ENCODE measurements around the gene LIG3. TPM values are rescaled to one million over a fixed set of nuclear protein-coding genes. Genes with fewer than 3 reads are reported as not detected.

The LIG3 gene
- total and polyA plus RNA-seq, 2 donors: 7.6 to 18.8 TPM

GRCh38 chr17:35053204-35053603 is 72.9 kb downstream of the LIG3 start:
- Histone ChIP-seq H3K4me3 (ENCODE audit: low read length in 2 of 2) (no peak overlapping the region), H3K9me3 (ENCODE audit: control insufficient read depth in 2 of 2, insufficient read depth in 1 of 2, low read length in 1 of 2) (no peaks in the 10 kb centered on the region), H3K27me3 (ENCODE audit: control insufficient read depth in 2 of 2, insufficient read depth in 1 of 2, low read length in 1 of 2) (no peaks in the 10 kb centered on the region), H3K4me1 (ENCODE audit: control insufficient read depth in 2 of 2, insufficient read depth in 2 of 2, low read length in 2 of 2) (peaks cover 45 to 56% of the 10 kb centered on the region in 2 donors), H3K36me3 (ENCODE audit: control insufficient read depth in 2 of 2, insufficient read depth in 2 of 2, low read length in 1 of 2) (no peaks in the 10 kb centered on the region), H3K27ac (ENCODE audit: low read depth in 1 of 2, low read length in 1 of 2) (peak overlapping the region in 1 of 2 donors; percentile 37)
- 94% methylated on average over 1 of the region's 1 CpG for WGBS
- DNase-seq (ENCODE audit: low read depth in 6 of 9, low spot score in 9 of 9): no peak

DNA sequence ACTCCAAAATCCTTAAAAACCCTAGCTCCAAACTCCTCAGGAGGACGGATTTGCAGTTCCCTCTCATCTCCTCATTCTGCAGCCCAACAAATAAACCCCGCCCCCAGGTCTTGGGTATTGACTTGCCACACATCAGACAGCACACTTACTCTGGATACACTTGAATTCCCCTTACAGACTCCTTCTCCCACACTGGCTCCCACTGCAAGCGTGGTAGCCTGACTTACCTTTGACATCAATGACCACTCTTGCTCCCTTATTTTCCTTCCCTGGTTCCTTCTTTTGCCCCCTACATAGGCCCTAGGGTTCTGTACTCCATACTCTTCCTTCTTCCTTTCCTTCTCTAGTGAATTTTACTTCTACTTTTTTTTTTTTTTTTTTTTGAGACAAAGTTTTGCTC is 75.7 kb downstream of the LIG3 start:
- no peaks in the 10 kb centered on the region for H3K27me3 ChIP-seq (ENCODE audit: control insufficient read depth in 2 of 2, insufficient read depth in 1 of 2, low read length in 1 of 2)
- H3K36me3 ChIP-seq (ENCODE audit: control insufficient read depth in 2 of 2, insufficient read depth in 2 of 2, low read length in 1 of 2): peaks cover 0 to 3% of the 10 kb centered on the region in 2 donors
- no peak for DNase-seq (ENCODE audit: low read depth in 6 of 9, low spot score in 9 of 9)
- H3K9me3 ChIP-seq (ENCODE audit: control insufficient read depth in 2 of 2, insufficient read depth in 1 of 2, low read length in 1 of 2): no peaks in the 10 kb centered on the region
- H3K4me3 ChIP-seq (ENCODE audit: low read length in 2 of 2): no peak overlapping the region
- H3K4me1 ChIP-seq (ENCODE audit: control insufficient read depth in 2 of 2, insufficient read depth in 2 of 2, low read length in 2 of 2): peaks cover 22 to 29% of the 10 kb centered on the region in 2 donors
- WGBS: 95% methylated on average over 3 of the region's 3 CpGs
- no peak overlapping the region for H3K27ac ChIP-seq (ENCODE audit: low read depth in 1 of 2, low read length in 1 of 2)

DNA sequence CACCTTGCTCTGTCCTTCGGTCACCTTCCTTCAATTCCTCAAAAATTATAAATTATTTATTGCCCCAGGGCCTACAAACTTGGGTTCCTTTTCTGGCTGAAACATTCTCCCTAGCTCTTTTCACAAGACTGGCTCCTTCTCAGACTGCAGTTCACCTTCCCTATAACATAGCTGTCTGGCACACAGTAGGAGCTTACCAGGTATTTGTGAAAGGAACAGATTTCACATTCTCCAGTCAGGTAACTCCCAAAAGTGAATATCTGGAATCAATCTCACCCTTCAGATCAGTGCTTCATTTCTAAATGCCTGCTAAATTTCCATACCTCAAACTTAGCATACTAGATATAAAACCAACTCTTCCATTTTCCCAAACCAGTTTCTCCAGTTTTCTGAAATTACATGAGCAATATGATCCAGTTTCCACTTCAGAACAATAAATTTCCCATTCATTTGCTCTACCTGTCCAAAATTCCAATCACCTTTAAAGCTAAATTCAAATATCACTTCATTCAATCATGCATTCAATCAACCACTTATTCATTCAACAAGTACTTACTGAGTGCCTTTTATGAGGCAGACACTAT is 77.1 kb downstream of the LIG3 start:
- H3K27me3 ChIP-seq (ENCODE audit: control insufficient read depth in 2 of 2, insufficient read depth in 1 of 2, low read length in 1 of 2): no peaks in the 10 kb centered on the region
- H3K27ac ChIP-seq (ENCODE audit: low read depth in 1 of 2, low read length in 1 of 2): no peak overlapping the region
- peaks cover 12 to 16% of the 10 kb centered on the region in 2 donors for H3K4me1 ChIP-seq (ENCODE audit: control insufficient read depth in 2 of 2, insufficient read depth in 2 of 2, low read length in 2 of 2)
- H3K36me3 ChIP-seq (ENCODE audit: control insufficient read depth in 2 of 2, insufficient read depth in 2 of 2, low read length in 1 of 2): peaks cover 0 to 3% of the 10 kb centered on the region in 2 donors
- no peak overlapping the region for H3K4me3 ChIP-seq (ENCODE audit: low read length in 2 of 2)
- no peaks in the 10 kb centered on the region for H3K9me3 ChIP-seq (ENCODE audit: control insufficient read depth in 2 of 2, insufficient read depth in 1 of 2, low read length in 1 of 2)
- DNase-seq (ENCODE audit: low read depth in 6 of 9, low spot score in 9 of 9): no peak
- WGBS: 98% methylated on average over 1 of the region's 1 CpG

Other genes with a start within 250 kb of the LIG3 start
- gene CCT6B, start 19.1 kb upstream of the LIG3 start, total RNA-seq: 1.3 TPM
- gene CCT6B, start 19.1 kb upstream of the LIG3 start, polyA plus RNA-seq: 4.0 TPM
- 21.9 TPM for gene ZNF830, start 19.0 kb upstream of the LIG3 start, total RNA-seq
- 30.3 TPM for gene ZNF830, start 19.0 kb upstream of the LIG3 start, polyA plus RNA-seq
- gene RFFL, start 83.2 kb downstream of the LIG3 start, total RNA-seq: 17.6 TPM
- gene RFFL, start 83.2 kb downstream of the LIG3 start, polyA plus RNA-seq: 16.5 TPM
- 7.7 TPM for gene RAD51D, start 139.3 kb downstream of the LIG3 start, total RNA-seq
- 5.9 TPM for gene RAD51D, start 139.3 kb downstream of the LIG3 start, polyA plus RNA-seq
- not detected for gene FNDC8, start 141.1 kb downstream of the LIG3 start, total RNA-seq
- gene FNDC8, start 141.1 kb downstream of the LIG3 start, polyA plus RNA-seq: 0.02 TPM
- 11.2 TPM for gene NLE1, start 161.8 kb downstream of the LIG3 start, total RNA-seq
- gene NLE1, start 161.8 kb downstream of the LIG3 start, polyA plus RNA-seq: 4.9 TPM
- gene UNC45B, start 167.3 kb downstream of the LIG3 start, total RNA-seq: 0.76 TPM
- gene UNC45B, start 167.3 kb downstream of the LIG3 start, polyA plus RNA-seq: 0.27 TPM
- not detected for gene SLC35G3, start 213.9 kb downstream of the LIG3 start, total RNA-seq
- 0.09 TPM for gene SLC35G3, start 213.9 kb downstream of the LIG3 start, polyA plus RNA-seq

All from thymus (tissue), 11 donors.